Ishikawa (cell line): ENCODE data around the gene TMEM184B.

Experiments
- CEBPB ChIP-seq: IDR thresholded peaks from 2 replicates; pipeline ENCODE4 v1.6.1; 2012
- EGR1 ChIP-seq: IDR thresholded peaks from 2 replicates; pipeline ENCODE4 v1.6.1; 2012
- FOXM1 ChIP-seq: IDR thresholded peaks from 2 replicates; pipeline ENCODE4 v1.6.1; 2012; ENCODE audit warnings: low read depth, borderline replicate concordance
- MAX ChIP-seq: IDR thresholded peaks from 2 replicates; pipeline ENCODE4 v1.6.1; 2012
- RAD21 ChIP-seq: IDR thresholded peaks from 2 replicates; pipeline ENCODE4 v1.6.1; 2012; ENCODE audit warnings: low read depth
- REST ChIP-seq: IDR thresholded peaks from 2 replicates; pipeline ENCODE4 v1.6.1; 2012; ENCODE audit warnings: low read depth, mild to moderate bottlenecking
- TAF1 ChIP-seq: IDR thresholded peaks from 2 replicates; pipeline ENCODE4 v1.6.1; 2012; ENCODE audit warnings: low read depth, mild to moderate bottlenecking
- TEAD4 ChIP-seq: IDR thresholded peaks from 2 replicates; pipeline ENCODE4 v1.6.1; 2012
- USF1 ChIP-seq: IDR thresholded peaks from 2 replicates; pipeline ENCODE4 v1.6.1; 2012
- YY1 ChIP-seq: IDR thresholded peaks from 2 replicates; pipeline ENCODE4 v1.6.1; 2012; ENCODE audit warnings: low read depth

- TF ChIP-seq CEBPB (no peak), TEAD4 (no peak), EGR1 (no peak), FOXM1 (no peak), REST (no peak), TAF1 (no peak), USF1 (no peak), YY1 (no peak), RAD21 (no peak), MAX (no peak)
These were observed 23.6 kb upstream of the TMEM184B start for GRCh38 chr22:38296372-38296771.
